HCT116 (cell line): ENCODE data around the gene MYH14. TPM values are rescaled to one million over a fixed set of nuclear protein-coding genes. Genes with fewer than 3 reads are reported as not detected.

Experiments used
- ATAC-seq: fragments of 200-7000 bp; cut with Tn5 transposase; 2 replicates; pipeline ENCODE4 v1.9.1; 2020; ENCODE audit warnings: mild to moderate bottlenecking, moderate library complexity
- BruUV-seq: library from RNA; stranded (reverse); fragments of 400-500 nt; replicated peaks from 2 replicates; lab custom pipeline; 2021; lab: Mats Ljungman, UMichigan
- CTCF ChIA-PET: fragments of 300-600 bp; sonication (Branson Sonifier 250); formaldehyde crosslinking; loops from one replicate; lab custom pipeline; 2021; ENCODE audit warnings: antibody characterized with exemption; lab: Charles Lee
- POLR2A ChIA-PET: fragments of 300-600, 350-600 bp; sonication (Branson Sonifier 250); formaldehyde crosslinking; loops from one replicate; lab custom pipeline; 2021; ENCODE audit warnings: antibody characterized with exemption; lab: Charles Lee
- RAD21 ChIA-PET, 2 experiments: fragments of 300-600 bp; sonication (Branson Sonifier 250); formaldehyde crosslinking; loops; one replicate each; lab custom pipeline; 2023; ENCODE audit warnings: low total read pairs in 2 of 2; ENCODE audit not compliant: uncharacterized antibody in 2 of 2, unreplicated experiment in 2 of 2, low non-redundant PET in 1 of 2; lab: Charles Lee
- DNase-seq: peaks from one replicate; pipeline ENCODE4 v3.0.0-alpha.2; 2010; ENCODE audit warnings: low read depth, low spot score
- H2AFZ ChIP-seq: fragments of 200-600 bp; shearing (Covaris generic), sonication (generic); 2 replicates; pipeline ENCODE4 v1.6.1; 2017; ENCODE audit warnings: low read depth, mixed run types, mixed read lengths, antibody characterized with exemption, low read length; ENCODE audit not compliant: poor library complexity, severe bottlenecking
- H3K27ac ChIP-seq: 2 replicates; pipeline ENCODE4 v1.5.1; 2012; ENCODE audit warnings: low read depth, low read length
- H3K27me3 ChIP-seq: fragments of 200-600 bp; sonication (generic); 2 replicates; pipeline ENCODE4 v1.6.1; 2016; ENCODE audit warnings: mixed run types, low read length, mixed read lengths; ENCODE audit not compliant: insufficient read depth
- H3K36me3 ChIP-seq, 2 experiments: fragments of 200-500 bp in 1 of 2; fragments of 200-600 bp in 1 of 2; sonication (Bioruptor generic) in 1 of 2; sonication (generic) in 1 of 2; 2 replicates each; pipeline versions ENCODE4 v1.5.1 to v1.6.1; 2014 to 2016; ENCODE audit warnings: low read length in 2 of 2, inconsistent platforms in 1 of 2, mixed read lengths in 1 of 2, mixed run types in 1 of 2; ENCODE audit not compliant: insufficient read depth in 2 of 2, control insufficient read depth in 1 of 2
- H3K4me1 ChIP-seq, 2 experiments: fragments of 200-600 bp in 1 of 2; sonication (generic) in 1 of 2; 2 replicates each; pipeline versions ENCODE4 v1.5.1 to v1.6.1; 2012 to 2017; ENCODE audit warnings: low read length in 2 of 2, inconsistent platforms in 1 of 2, mild to moderate bottlenecking in 1 of 2, mixed read lengths in 1 of 2, mixed run types in 1 of 2, moderate library complexity in 1 of 2; ENCODE audit not compliant: insufficient read depth in 2 of 2, control insufficient read depth in 1 of 2
- H3K4me2 ChIP-seq: fragments of 200-600 bp; sonication (generic); 2 replicates; pipeline ENCODE4 v1.6.1; 2017; ENCODE audit warnings: mixed run types, low read length, mixed read lengths
- H3K4me3 ChIP-seq, 2 experiments: fragments of 200-600 bp in 1 of 2; sonication (generic) in 1 of 2; replicated peaks in 1 of 2; 2 replicates each; pipeline ENCODE4 v1.5.1; 2011 to 2016; ENCODE audit warnings: low read length in 2 of 2, control low read depth in 1 of 2, low read depth in 1 of 2, mild to moderate bottlenecking in 1 of 2, mixed read lengths in 1 of 2, mixed run types in 1 of 2
- H3K79me2 ChIP-seq: fragments of 200-600 bp; sonication (generic); 2 replicates; pipeline ENCODE4 v1.6.1; 2017; ENCODE audit warnings: mild to moderate bottlenecking, mixed run types, low read length, moderate library complexity, mixed read lengths; ENCODE audit not compliant: insufficient read depth
- H3K9ac ChIP-seq: fragments of 200-600 bp; sonication (generic); 2 replicates; pipeline ENCODE4 v1.6.1; 2016; ENCODE audit warnings: low read length, mixed read lengths
- H3K9me2 ChIP-seq: fragments of 200-600 bp; sonication (generic), shearing (Covaris generic); 2 replicates; pipeline ENCODE4 v1.6.1; 2017; ENCODE audit warnings: mixed run types, mild to moderate bottlenecking, moderate library complexity; ENCODE audit not compliant: insufficient read depth
- H3K9me3 ChIP-seq, 2 experiments: fragments of 200-500 bp in 1 of 2; fragments of 200-600 bp in 1 of 2; sonication (Bioruptor generic) in 1 of 2; sonication (generic) in 1 of 2; 2 replicates each; pipeline ENCODE4 v1.6.1; 2014 to 2017; ENCODE audit warnings: low read length in 2 of 2, mixed read lengths in 2 of 2, inconsistent platforms in 1 of 2, low read depth in 1 of 2, mild to moderate bottlenecking in 1 of 2, mixed run types in 1 of 2, moderate library complexity in 1 of 2; ENCODE audit not compliant: control insufficient read depth in 1 of 2, insufficient read depth in 1 of 2
- H4K20me1 ChIP-seq: fragments of 200-600 bp; sonication (generic), shearing (Covaris generic); 2 replicates; pipeline ENCODE4 v1.6.1; 2017; ENCODE audit warnings: mixed run types, mild to moderate bottlenecking, moderate library complexity; ENCODE audit not compliant: insufficient read depth
- CEBPB ChIP-seq: IDR thresholded peaks from 2 replicates; pipeline ENCODE4 v1.6.1; 2012; ENCODE audit warnings: low read depth
- EGR1 ChIP-seq: IDR thresholded peaks from 2 replicates; pipeline ENCODE4 v1.6.1; 2012; ENCODE audit warnings: low read depth
- ELF1 ChIP-seq: IDR thresholded peaks from 2 replicates; pipeline ENCODE4 v1.6.1; 2012; ENCODE audit warnings: low read depth, borderline replicate concordance
- FOSL1 ChIP-seq: IDR thresholded peaks from 2 replicates; pipeline ENCODE4 v1.6.1; 2012; ENCODE audit warnings: low read depth
- JUND ChIP-seq: IDR thresholded peaks from 2 replicates; pipeline ENCODE4 v1.6.1; 2012
- POLR2A ChIP-seq: IDR thresholded peaks from 2 replicates; pipeline ENCODE4 v1.7.0; 2011; ENCODE audit warnings: borderline replicate concordance; ENCODE audit not compliant: insufficient read depth, insufficient read length; ENCODE audit errors: extremely low read depth
- POLR2AphosphoS5 ChIP-seq: IDR thresholded peaks from 2 replicates; pipeline ENCODE4 v1.6.1; 2011; ENCODE audit warnings: mild to moderate bottlenecking, low read depth, low read length, moderate library complexity
- SIN3A ChIP-seq: IDR thresholded peaks from 2 replicates; pipeline ENCODE4 v1.6.1; 2012; ENCODE audit warnings: low read depth
- SP1 ChIP-seq: IDR thresholded peaks from 2 replicates; pipeline ENCODE4 v1.6.1; 2012; ENCODE audit warnings: low read depth
- SRF ChIP-seq: IDR thresholded peaks from 2 replicates; pipeline ENCODE4 v1.6.1; 2012; ENCODE audit warnings: low read depth
- YY1 ChIP-seq: IDR thresholded peaks from 2 replicates; pipeline ENCODE4 v1.6.1; 2011; ENCODE audit warnings: low read length, low read depth, moderate library complexity, mild to moderate bottlenecking; ENCODE audit not compliant: insufficient replicate concordance; ENCODE audit errors: extremely low read depth
- ZFX ChIP-seq: fragments of 450-650 bp; IDR thresholded peaks from 2 replicates; pipeline ENCODE4 v1.6.1; 2017
- ZNF274 ChIP-seq: fragments of 200-500 bp; sonication (Bioruptor generic); IDR thresholded peaks from 2 replicates; pipeline ENCODE4 v1.6.1; 2014; ENCODE audit warnings: mild to moderate bottlenecking, low read depth, low read length, inconsistent platforms
- intact Hi-C: fragments of 100-400 bp; cut with micrococcal nuclease; formaldehyde crosslinking; loops from 2 replicates; pipeline ENCODE4 v1.10.0; 2022
- total RNA-seq: library from RNA; stranded (reverse); gene quantifications from one replicate; pipeline ENCODE4 v1.2.1, GENCODE V29; 2021; ENCODE audit not compliant: unreplicated experiment
- TF ChIP-seq, protein P1 (sequence below): IDR thresholded peaks from 2 replicates; pipeline ENCODE4 v1.6.1; 2012
- TF ChIP-seq, protein P2 (sequence below): IDR thresholded peaks from 2 replicates; pipeline ENCODE4 v1.6.1; 2011; ENCODE audit warnings: mild to moderate bottlenecking, low read length, moderate library complexity; ENCODE audit not compliant: insufficient replicate concordance; ENCODE audit errors: extremely low read depth
- TF ChIP-seq, protein P3 (sequence below): IDR thresholded peaks from 2 replicates; pipeline ENCODE4 v1.6.1; 2012

Gene MYH14
- total RNA-seq, 1 experiment from 2014 or later = 60.1 TPM

DNA sequence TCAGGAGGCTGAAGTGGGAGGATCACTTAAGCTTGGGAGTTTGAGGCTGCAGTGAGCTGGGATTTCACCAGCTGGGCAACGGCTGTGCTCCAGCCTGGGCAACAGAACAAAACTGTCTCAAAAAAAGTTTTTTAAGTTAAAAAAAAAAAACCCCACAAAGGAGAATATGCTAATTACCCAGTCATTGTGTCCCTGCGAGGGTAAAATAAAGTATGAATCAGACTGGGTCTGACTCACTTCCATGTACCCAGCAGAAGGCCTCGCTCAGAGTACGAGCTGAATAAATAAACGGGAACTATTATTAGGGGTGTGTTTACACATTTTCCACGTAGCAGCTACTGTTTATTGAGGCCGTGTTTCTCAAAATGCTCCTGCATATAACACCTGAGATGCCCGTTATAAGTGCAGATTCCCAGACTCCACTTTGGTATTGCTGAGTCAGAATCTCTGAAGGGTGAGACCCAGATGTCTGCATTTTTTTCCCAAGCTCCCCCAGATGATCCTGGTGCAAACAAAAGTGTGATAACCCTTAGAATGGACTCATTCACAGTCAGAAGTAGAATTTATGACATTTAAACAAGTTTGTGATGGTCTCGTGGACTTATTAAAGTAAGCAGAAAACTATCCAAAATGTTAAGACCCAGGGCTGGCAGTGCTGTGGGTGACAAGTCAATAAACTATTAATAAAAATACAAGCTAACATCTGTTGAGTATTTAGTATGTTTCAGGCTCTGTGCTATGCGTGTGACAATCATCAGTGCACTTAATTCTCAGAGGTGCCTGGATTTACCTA is 97.6 kb downstream of the MYH14 start:
- CTCF ChIA-PET = interaction anchor here (1.4 to 1.5 kb wide), 2 partner anchors 28 to 43 kb away, joined by 3 read pairs; partner anchors contain the start of gene KCNC3
- H3K9ac ChIP-seq = no peak overlapping the region
- H3K79me2 ChIP-seq = no peaks in the 10 kb centered on the region
- H3K9me2 ChIP-seq = no peaks in the 10 kb centered on the region
- peak; percentile 10 for DNase-seq
- H3K27ac ChIP-seq = peak overlapping the region; percentile 24; the same call in 1 of the 2 replicates
- 0 out of 2 replicates have a peak, but pooled peaks have one; percentile 11 for TF ChIP-seq SP1
- peak; percentile 80 for TF ChIP-seq FOSL1
- peak; percentile 75 for TF ChIP-seq JUND
- TF ChIP-seq ZNF274 = no peak
- no peak for TF ChIP-seq EGR1
- no peak for TF ChIP-seq CEBPB
- H3K9me3 ChIP-seq = no peaks in the 10 kb centered on the region
- H3K27me3 ChIP-seq = no peaks in the 10 kb centered on the region
- no peaks in the 10 kb centered on the region; a peak in 1 of 4 replicates for H3K36me3 ChIP-seq
- POLR2A ChIA-PET = no interaction called here
- 0 out of 4 replicates have a peak overlapping the region, but pooled peaks of 1 of the 2 experiments have one; percentile 4 for H3K4me3 ChIP-seq
- peak; percentile 85 for ATAC-seq
- H3K4me2 ChIP-seq = peak overlapping the region; percentile 59
- no peaks in the 10 kb centered on the region for H4K20me1 ChIP-seq
- intact Hi-C loops = no loop called here
- RAD21 ChIA-PET = no interaction called here
- H2AFZ ChIP-seq = no peak overlapping the region
- no TSS peak for BruUV-seq
- peaks cover 10 to 28% of the 10 kb centered on the region in 2 experiments for H3K4me1 ChIP-seq

DNA sequence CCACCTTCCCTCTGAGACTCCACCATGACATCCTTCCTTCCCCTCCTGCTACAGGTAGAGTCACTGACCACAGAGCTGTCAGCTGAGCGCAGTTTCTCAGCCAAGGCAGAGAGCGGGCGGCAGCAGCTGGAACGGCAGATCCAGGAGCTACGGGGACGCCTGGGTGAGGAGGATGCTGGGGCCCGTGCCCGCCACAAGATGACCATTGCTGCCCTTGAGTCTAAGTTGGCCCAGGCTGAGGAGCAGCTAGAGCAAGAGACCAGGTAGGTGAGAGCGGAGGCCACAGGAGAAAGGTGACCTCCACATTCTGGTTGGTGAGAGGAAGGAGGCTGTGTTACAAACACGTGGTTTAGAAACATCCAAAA is 98.2 kb downstream of the MYH14 start:
- BruUV-seq = no TSS peak
- H3K79me2 ChIP-seq = no peaks in the 10 kb centered on the region
- H2AFZ ChIP-seq = no peak overlapping the region
- no peaks in the 10 kb centered on the region for H3K27me3 ChIP-seq
- H3K4me3 ChIP-seq = no peak overlapping the region
- H3K4me2 ChIP-seq = peak overlapping the region; percentile 59
- CTCF ChIA-PET = interaction anchor here (1.4 to 1.5 kb wide), 2 partner anchors 28 to 43 kb away, joined by 3 read pairs; partner anchors contain the start of gene KCNC3
- H3K36me3 ChIP-seq = no peaks in the 10 kb centered on the region; a peak in 1 of 4 replicates
- H3K27ac ChIP-seq = no peak overlapping the region
- H3K9ac ChIP-seq = no peak overlapping the region
- no peaks in the 10 kb centered on the region for H3K9me3 ChIP-seq
- RAD21 ChIA-PET = no interaction called here
- DNase-seq (no peak), ATAC-seq (no peak)
- POLR2A ChIA-PET = no interaction called here
- H3K9me2 ChIP-seq = no peaks in the 10 kb centered on the region
- no peaks in the 10 kb centered on the region for H4K20me1 ChIP-seq
- intact Hi-C loops = no loop called here
- peaks cover 10 to 28% of the 10 kb centered on the region in 2 experiments for H3K4me1 ChIP-seq
- no peak for TF ChIP-seq SRF
- TF ChIP-seq EGR1 = no peak
- TF ChIP-seq FOSL1 = no peak
- TF ChIP-seq, protein P1, sequence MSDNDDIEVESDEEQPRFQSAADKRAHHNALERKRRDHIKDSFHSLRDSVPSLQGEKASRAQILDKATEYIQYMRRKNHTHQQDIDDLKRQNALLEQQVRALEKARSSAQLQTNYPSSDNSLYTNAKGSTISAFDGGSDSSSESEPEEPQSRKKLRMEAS = no peak
- TF ChIP-seq YY1 = no peak
- no peak for TF ChIP-seq POLR2AphosphoS5
- TF ChIP-seq SIN3A = no peak
- TF ChIP-seq, protein P2, sequence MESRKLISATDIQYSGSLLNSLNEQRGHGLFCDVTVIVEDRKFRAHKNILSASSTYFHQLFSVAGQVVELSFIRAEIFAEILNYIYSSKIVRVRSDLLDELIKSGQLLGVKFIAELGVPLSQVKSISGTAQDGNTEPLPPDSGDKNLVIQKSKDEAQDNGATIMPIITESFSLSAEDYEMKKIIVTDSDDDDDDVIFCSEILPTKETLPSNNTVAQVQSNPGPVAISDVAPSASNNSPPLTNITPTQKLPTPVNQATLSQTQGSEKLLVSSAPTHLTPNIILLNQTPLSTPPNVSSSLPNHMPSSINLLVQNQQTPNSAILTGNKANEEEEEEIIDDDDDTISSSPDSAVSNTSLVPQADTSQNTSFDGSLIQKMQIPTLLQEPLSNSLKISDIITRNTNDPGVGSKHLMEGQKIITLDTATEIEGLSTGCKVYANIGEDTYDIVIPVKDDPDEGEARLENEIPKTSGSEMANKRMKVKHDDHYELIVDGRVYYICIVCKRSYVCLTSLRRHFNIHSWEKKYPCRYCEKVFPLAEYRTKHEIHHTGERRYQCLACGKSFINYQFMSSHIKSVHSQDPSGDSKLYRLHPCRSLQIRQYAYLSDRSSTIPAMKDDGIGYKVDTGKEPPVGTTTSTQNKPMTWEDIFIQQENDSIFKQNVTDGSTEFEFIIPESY = no peak
- no peak for TF ChIP-seq POLR2A
- TF ChIP-seq, protein P3, sequence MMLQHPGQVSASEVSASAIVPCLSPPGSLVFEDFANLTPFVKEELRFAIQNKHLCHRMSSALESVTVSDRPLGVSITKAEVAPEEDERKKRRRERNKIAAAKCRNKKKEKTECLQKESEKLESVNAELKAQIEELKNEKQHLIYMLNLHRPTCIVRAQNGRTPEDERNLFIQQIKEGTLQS = no peak
- TF ChIP-seq ZFX = no peak
- TF ChIP-seq SP1 = no peak
- no peak for TF ChIP-seq ELF1
- TF ChIP-seq JUND = no peak
